HG03558 (cell line): ENCODE measurements around the gene MRPL43.

Experiments
- ATAC-seq: cut with Tn5 transposase; IDR thresholded peaks from one replicate; pipeline ENCODE4 v1.9.1; 2021; ENCODE audit warnings: moderate number of reproducible peaks; ENCODE audit not compliant: unreplicated experiment; ENCODE audit errors: extremely low read depth

The MRPL43 gene

GRCh38 chr10:101005361-101005760 is 18.1 kb upstream of the MRPL43 start:
- no peak for ATAC-seq

GRCh38 chr10:101003639-101004206 is 16.4 kb upstream of the MRPL43 start:
- ATAC-seq: no peak

GRCh38 chr10:101002456-101002855 is 15.2 kb upstream of the MRPL43 start:
- ATAC-seq: no peak

GRCh38 chr10:101001659-101002035 is 14.3 kb upstream of the MRPL43 start:
- no peak for ATAC-seq

- ATAC-seq: no peak
Measured at GRCh38 chr10:101000915-101001658, 13.8 kb upstream of the MRPL43 start.

- ATAC-seq: no peak
Measured at GRCh38 chr10:101000127-101000914, 13.0 kb upstream of the MRPL43 start.

- no peak for ATAC-seq
Measured at GRCh38 chr10:100999742-101000126, 12.4 kb upstream of the MRPL43 start, which contains the start of gene LZTS2. LZTS2 (plus strand) TSS chr10:100999808; CDS start chr10:101002539, 2,731 bp downstream.

- no peak for ATAC-seq
Measured at GRCh38 chr10:100998991-100999741, 11.9 kb upstream of the MRPL43 start.

GRCh38 chr10:100998183-100998990 is 11.1 kb upstream of the MRPL43 start:
- no peak for ATAC-seq

GRCh38 chr10:100997360-100998182 is 10.3 kb upstream of the MRPL43 start:
- ATAC-seq: no peak

- ATAC-seq: no peak
Measured at GRCh38 chr10:100996678-100997359, 9.5 kb upstream of the MRPL43 start.

GRCh38 chr10:100995181-100995580 is 7.9 kb upstream of the MRPL43 start:
- no peak for ATAC-seq

- ATAC-seq: no peak
Measured at GRCh38 chr10:100993986-100994708, 6.8 kb upstream of the MRPL43 start.

GRCh38 chr10:100989088-100989487 is 1.8 kb upstream of the MRPL43 start:
- no peak for ATAC-seq

- ATAC-seq: no peak
Measured at GRCh38 chr10:100988166-100988565, 869 bp upstream of the MRPL43 start.

GRCh38 chr10:100987685-100988049 is 370 bp upstream of the MRPL43 start:
- no peak for ATAC-seq

- no peak for ATAC-seq
Measured at GRCh38 chr10:100986623-100986951, 710 bp downstream of the MRPL43 start.

- ATAC-seq: no peak
Measured at GRCh38 chr10:100985336-100985735, 2.0 kb downstream of the MRPL43 start.
